Activated CD8-positive, alpha-beta T cell treated with anti-CD3 and anti-CD28 coated beads, Interleukin-2, amount 10 ng/mL, durations not matched to agents 7 days and 5 days (primary cell): ENCODE measurements around the gene EIF4A2. TPM values are rescaled to one million over a fixed set of nuclear protein-coding genes. Genes with fewer than 3 reads are reported as not detected.

Experiments
- microRNA-seq: library from miRNA; unstranded; fragments of <30 nt; microRNA quantifications from one replicate; pipeline ENCODE4 v1.2.0, GENCODE V29; 2022
- total RNA-seq, 2 experiments: library from RNA; stranded (reverse); gene quantifications; one replicate each; pipeline ENCODE4 v1.2.3, GENCODE V29; 2021

EIF4A2 gene
- total RNA-seq, 2 experiments from 2014 or later: 365 to 383 TPM

Small RNA genes within 50 kb of the gene (microRNA-seq; reads per million reads assigned to microRNA genes)
- 58.6 reads per million, percentile 52 among the genes with 10 or more reads in this experiment for gene MIR1248

Other genes starting within 250 kb of the EIF4A2 start
- 1 to 10 TPM; 4.6 to 5.6 TPM for gene CRYGS, start 239.2 kb upstream of the EIF4A2 start, total RNA-seq
- 10 to 100 TPM; 19.4 to 20.1 TPM for gene TBCCD1, start 216.2 kb upstream of the EIF4A2 start, total RNA-seq
- gene DNAJB11, start 212.9 kb upstream of the EIF4A2 start, total RNA-seq: 10 to 100 TPM; 55.9 to 56.5 TPM
- gene AHSG, start 170.5 kb upstream of the EIF4A2 start, total RNA-seq: not detected
- not detected for gene FETUB, start 143.2 kb upstream of the EIF4A2 start, total RNA-seq
- gene HRG, start 117.6 kb upstream of the EIF4A2 start, total RNA-seq: not detected
- not detected for gene KNG1, start 66.2 kb upstream of the EIF4A2 start, total RNA-seq
- 100 to 1,000 TPM in 1 of 2 experiments, 10 to 100 TPM in 1; 98.9 to 106 TPM for gene RFC4, start 22.9 kb downstream of the EIF4A2 start, total RNA-seq
- not detected for gene ADIPOQ, start 59.1 kb downstream of the EIF4A2 start, total RNA-seq
- 100 to 1,000 TPM in 1 of 2 experiments, 10 to 100 TPM in 1; 99.1 to 109 TPM for gene ST6GAL1, start 146.9 kb downstream of the EIF4A2 start, total RNA-seq